ENCODE results near the gene METTL21C.

GRCh38 chr13:102667023-102667422, 27.8 kb downstream of the METTL21C start:
- TF ChIP-seq CTCF (tag by site-specific recombination; IDR thresholded peaks at IDR 0.05) (no peak), ZNF747 (tag by site-specific recombination; IDR thresholded peaks at IDR 0.05) (no peak), ZNF138 (tag by site-specific recombination; IDR thresholded peaks at IDR 0.05; ENCODE audit: borderline replicate concordance) (no peak), IKZF3 (tag by site-specific recombination; IDR thresholded peaks at IDR 0.05) (no peak), OVOL3 (tag by site-specific recombination; IDR thresholded peaks at IDR 0.05) (no peak), ZNF580 (tag by site-specific recombination; IDR thresholded peaks at IDR 0.05) (no peak), ZNF146 (tag by site-specific recombination; IDR thresholded peaks at IDR 0.05) (no peak), ZNF830 (tag by site-specific recombination; IDR thresholded peaks at IDR 0.05; ENCODE audit: low read depth) (no peak), ZSCAN5A (tag by site-specific recombination; IDR thresholded peaks at IDR 0.05) (no peak), ZNF311 (tag by site-specific recombination; IDR thresholded peaks at IDR 0.05; ENCODE audit: borderline replicate concordance) (no peak), ZNF837 (tag by site-specific recombination; IDR thresholded peaks at IDR 0.05) (no peak), ZSCAN30 (tag by site-specific recombination; IDR thresholded peaks at IDR 0.05) (no peak), HOXA7 (CRISPR knock-in tag; IDR thresholded peaks at IDR 0.05; ENCODE audit: borderline replicate concordance) (no peak)
- TF ChIP-seq, protein P1, sequence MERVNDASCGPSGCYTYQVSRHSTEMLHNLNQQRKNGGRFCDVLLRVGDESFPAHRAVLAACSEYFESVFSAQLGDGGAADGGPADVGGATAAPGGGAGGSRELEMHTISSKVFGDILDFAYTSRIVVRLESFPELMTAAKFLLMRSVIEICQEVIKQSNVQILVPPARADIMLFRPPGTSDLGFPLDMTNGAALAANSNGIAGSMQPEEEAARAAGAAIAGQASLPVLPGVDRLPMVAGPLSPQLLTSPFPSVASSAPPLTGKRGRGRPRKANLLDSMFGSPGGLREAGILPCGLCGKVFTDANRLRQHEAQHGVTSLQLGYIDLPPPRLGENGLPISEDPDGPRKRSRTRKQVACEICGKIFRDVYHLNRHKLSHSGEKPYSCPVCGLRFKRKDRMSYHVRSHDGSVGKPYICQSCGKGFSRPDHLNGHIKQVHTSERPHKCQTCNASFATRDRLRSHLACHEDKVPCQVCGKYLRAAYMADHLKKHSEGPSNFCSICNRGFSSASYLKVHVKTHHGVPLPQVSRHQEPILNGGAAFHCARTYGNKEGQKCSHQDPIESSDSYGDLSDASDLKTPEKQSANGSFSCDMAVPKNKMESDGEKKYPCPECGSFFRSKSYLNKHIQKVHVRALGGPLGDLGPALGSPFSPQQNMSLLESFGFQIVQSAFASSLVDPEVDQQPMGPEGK (tag by site-specific recombination; IDR thresholded peaks at IDR 0.05), result no peak

Measured in HEK293 (cell line).